ENCODE measurements around the gene G6PC3.

DNA sequence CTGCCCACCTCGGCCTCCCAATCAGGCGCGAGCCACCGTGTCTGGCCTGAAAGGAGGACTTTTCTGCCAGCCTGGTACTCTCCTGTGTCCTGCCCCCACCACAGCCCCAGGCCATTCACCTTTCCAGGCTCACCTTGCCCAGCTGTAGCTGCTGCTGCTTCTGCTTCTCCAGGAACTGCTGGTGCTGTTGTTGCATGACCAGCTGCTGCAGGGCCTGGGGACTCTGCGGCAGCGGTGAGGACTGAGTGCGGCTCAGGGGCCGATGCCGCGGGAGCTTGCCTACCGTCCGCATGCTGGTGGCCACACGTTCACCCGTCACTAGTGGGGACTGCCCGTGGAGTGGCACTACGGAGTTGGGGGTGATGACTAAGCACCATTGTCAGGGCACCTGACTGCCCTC, 17.7 kb downstream of the G6PC3 start:
- TF ChIP-seq POLR2A (IDR thresholded peaks at IDR 0.05) (no peak), CTCF (IDR thresholded peaks at IDR 0.05) (no peak)

All from tibial nerve (tissue), 3 donors.